Tibial artery (tissue), 4 donors: ENCODE data around the gene TFAP2E.

ENCODE experiments used
- DNase-seq, 2 donors: peaks; one replicate each; pipeline ENCODE4 v3.0.0-alpha.2; 2019
- H3K27ac ChIP-seq, 2 donors: fragments of 200-600 bp; sonication (generic) in 1 of 2; 1 replicate in 1 of 2; 2 replicates in 1 of 2; pipeline ENCODE4 v1.5.1; 2018 to 2019; ENCODE audit warnings: mild to moderate bottlenecking in 1 of 2
- H3K27me3 ChIP-seq, 2 donors: fragments of 200-600 bp; sonication (generic) in 1 of 2; one replicate each; pipeline versions ENCODE4 v1.5.1 to v1.6.0; 2016 to 2019
- H3K36me3 ChIP-seq, 3 donors: fragments of 200-600 bp; sonication (generic) in 2 of 3; one replicate each; pipeline ENCODE4 v1.5.1; 2016 to 2019; ENCODE audit warnings: mild to moderate bottlenecking in 2 of 3
- H3K4me1 ChIP-seq, 4 donors: fragments of 200-600 bp; sonication (generic) in 2 of 4; 1 replicate in 3 of 4; 2 replicates in 1 of 4; pipeline ENCODE4 v1.5.1; 2016 to 2019
- H3K4me3 ChIP-seq, 2 donors: fragments of 200-600 bp; sonication (generic) in 1 of 2; 1 replicate in 1 of 2; 2 replicates in 1 of 2; pipeline ENCODE4 v1.5.1; 2018 to 2019; ENCODE audit warnings: mild to moderate bottlenecking in 2 of 2
- H3K9me3 ChIP-seq, 3 donors: fragments of 200-600 bp; sonication (generic) in 1 of 3; one replicate each; pipeline ENCODE4 v1.5.1; 2016 to 2019
- CTCF ChIP-seq, 2 experiments: fragments of 200-600 bp in 1 of 2; fragments of 450-650 bp in 1 of 2; IDR thresholded peaks; one replicate each; pipeline ENCODE4 v1.5.1; 2017 to 2019; ENCODE audit warnings: antibody characterized with exemption in 2 of 2, mild to moderate bottlenecking in 1 of 2, moderate library complexity in 1 of 2
- intact Hi-C: fragments of 100-400 bp; cut with DNase I; formaldehyde crosslinking; loops from one replicate; pipeline ENCODE4 v1.15.0; 2023; ENCODE audit warnings: low total_unique reads

Gene TFAP2E

GRCh38 chr1:35641233-35641866 lies 68.2 kb downstream of the TFAP2E start, which contains the start of gene PSMB2:
Gene PSMB2, minus strand, starts transcription at chr1:35641526. Its CDS starts 94 bp downstream, at chr1:35641432.
- Histone ChIP-seq H3K36me3 (no peaks in the 10 kb centered on the region), H3K4me3 (peak within 1 kb of the TSS; percentile 89 to 92), H3K4me1 (peaks cover 0 to 47% (median 33%) of the 10 kb centered on the region in 4 donors), H3K27me3 (no peaks in the 10 kb centered on the region), H3K27ac (peak within 1 kb of the TSS; percentile 90 to 93), H3K9me3 (no peaks in the 10 kb centered on the region)
- intact Hi-C loops: loop anchor here (5.0 kb wide), 1 partner anchor 76 kb away; the partner anchor contains the start of gene C1orf216
- DNase-seq: peak; percentile 94 to 96
- no peak for TF ChIP-seq CTCF (IDR thresholded peaks at IDR 0.05)

- no peak for TF ChIP-seq CTCF (IDR thresholded peaks at IDR 0.05)
These were observed 69.4 kb downstream of the TFAP2E start for GRCh38 chr1:35642471-35642955.

GRCh38 chr1:35644204-35644603 lies 71.1 kb downstream of the TFAP2E start:
- Histone ChIP-seq H3K4me3 (no peak overlapping the region), H3K9me3 (no peaks in the 10 kb centered on the region), H3K27me3 (peaks cover 0 to 3% of the 10 kb centered on the region in 2 donors), H3K4me1 (peaks cover 0 to 19% (median 12%) of the 10 kb centered on the region in 4 donors), H3K27ac (no peak overlapping the region), H3K36me3 (no peaks in the 10 kb centered on the region)
- TF ChIP-seq CTCF (IDR thresholded peaks at IDR 0.05): no peak
- intact Hi-C loops: loop anchor here (5.0 kb wide), 1 partner anchor 73 kb away; the partner anchor contains the start of gene C1orf216
- no peak for DNase-seq

More at GRCh38 chr1:35642471-35642955, 69.4 kb downstream of the TFAP2E start:
- peak overlapping the region; percentile 90 to 93 for H3K27ac ChIP-seq
- intact Hi-C loops: loop anchor here (5.0 kb wide), 1 partner anchor 75 kb away; the partner anchor contains the start of gene C1orf216
- peaks cover 0 to 3% of the 10 kb centered on the region in 2 donors for H3K27me3 ChIP-seq
- no peak for DNase-seq
- peak overlapping the region; percentile 89 to 92 for H3K4me3 ChIP-seq
- H3K36me3 ChIP-seq: no peaks in the 10 kb centered on the region
- H3K4me1 ChIP-seq: peaks cover 0 to 36% (median 27%) of the 10 kb centered on the region in 4 donors
- no peaks in the 10 kb centered on the region for H3K9me3 ChIP-seq
